ENCODE measurements around the gene CYFIP1. TPM values are rescaled to one million over a fixed set of nuclear protein-coding genes. Genes with fewer than 3 reads are reported as not detected.

CYFIP1 gene
- total and polyA plus RNA-seq, 2 of the 8 experiments (the other 6 are each of a cell fraction or from before 2014, with no cell fraction given), result 38.6 to 81.7 TPM

DNA sequence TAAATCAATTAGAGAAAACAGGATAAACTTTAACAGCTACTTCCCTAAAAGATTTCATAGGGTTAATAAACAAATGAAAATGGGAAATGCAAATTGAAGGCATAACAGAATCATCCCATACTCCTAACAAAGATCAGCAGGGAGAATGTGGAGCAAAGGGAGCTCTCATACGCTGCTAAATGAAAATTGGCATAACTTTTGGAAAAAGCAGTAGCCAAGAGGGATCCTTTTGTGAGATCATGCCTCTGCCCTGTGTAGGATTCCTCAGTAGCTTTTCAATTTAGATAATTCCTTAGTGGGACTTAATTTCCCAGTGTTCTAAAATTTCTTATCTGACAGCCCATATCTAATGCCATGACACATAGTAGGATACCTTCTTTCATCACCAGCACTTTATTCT is 123.5 kb downstream of the CYFIP1 start (continued):
- TF ChIP-seq GTF2F1 (IDR thresholded peaks at IDR 0.05; ENCODE audit: borderline replicate concordance, low read depth, low read length) (no peak), HDAC2 (IDR thresholded peaks at IDR 0.05; ENCODE audit: borderline replicate concordance in 1 of 2, low read depth in 2 of 2, low read length in 2 of 2) (no peak), SIRT6 (IDR thresholded peaks at IDR 0.05; ENCODE audit: low read length) (no peak), KDM1A (IDR thresholded peaks at IDR 0.05; ENCODE audit: borderline replicate concordance, low read length) (no peak), USF2 (IDR thresholded peaks at IDR 0.05; ENCODE audit: low read length) (no peak), KDM5A (IDR thresholded peaks at IDR 0.05; ENCODE audit: low read length) (no peak)
- TF ChIP-seq, protein P1, sequence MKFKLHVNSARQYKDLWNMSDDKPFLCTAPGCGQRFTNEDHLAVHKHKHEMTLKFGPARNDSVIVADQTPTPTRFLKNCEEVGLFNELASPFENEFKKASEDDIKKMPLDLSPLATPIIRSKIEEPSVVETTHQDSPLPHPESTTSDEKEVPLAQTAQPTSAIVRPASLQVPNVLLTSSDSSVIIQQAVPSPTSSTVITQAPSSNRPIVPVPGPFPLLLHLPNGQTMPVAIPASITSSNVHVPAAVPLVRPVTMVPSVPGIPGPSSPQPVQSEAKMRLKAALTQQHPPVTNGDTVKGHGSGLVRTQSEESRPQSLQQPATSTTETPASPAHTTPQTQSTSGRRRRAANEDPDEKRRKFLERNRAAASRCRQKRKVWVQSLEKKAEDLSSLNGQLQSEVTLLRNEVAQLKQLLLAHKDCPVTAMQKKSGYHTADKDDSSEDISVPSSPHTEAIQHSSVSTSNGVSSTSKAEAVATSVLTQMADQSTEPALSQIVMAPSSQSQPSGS (IDR thresholded peaks at IDR 0.05; ENCODE audit: low read length), result no peak

All from H1 (cell line).